Spleen (tissue), 11 donors: ENCODE results near the gene GALNT11. TPM values are rescaled to one million over a fixed set of nuclear protein-coding genes. Genes with fewer than 3 reads are reported as not detected.
A peak's percentile ranks its signal among the peaks of the same experiment; 100 is the strongest.

Experiments used
- DNase-seq: peaks from one replicate; pipeline ENCODE4 v3.0.0-alpha.2; 2020
- H3K27ac ChIP-seq, 8 donors: fragments of 200-600 bp; sonication (generic) in 7 of 8; 1 replicate in 4 of 8; 2 replicates in 4 of 8; pipeline versions ENCODE4 v1.5.0 to v1.8.0; 2016 to 2021; ENCODE audit warnings: inconsistent platforms in 4 of 8, mild to moderate bottlenecking in 4 of 8, moderate library complexity in 1 of 8
- H3K27me3 ChIP-seq, 7 donors: fragments of 200-600 bp; sonication (generic) in 6 of 7; replicated peaks in 1 of 7; 1 replicate in 4 of 7; 2 replicates in 3 of 7; pipeline versions ENCODE4 v1.5.0 to v1.8.0; 2016 to 2021; ENCODE audit warnings: inconsistent platforms in 3 of 7, mild to moderate bottlenecking in 1 of 7
- H3K36me3 ChIP-seq, 6 donors: fragments of 200-600 bp; sonication (generic) in 5 of 6; 1 replicate in 4 of 6; 2 replicates in 2 of 6; pipeline versions ENCODE4 v1.5.0 to v1.8.0; 2016 to 2021; ENCODE audit warnings: inconsistent platforms in 2 of 6
- H3K4me1 ChIP-seq, 6 donors: fragments of 200-600 bp; sonication (generic) in 5 of 6; 1 replicate in 3 of 6; 2 replicates in 3 of 6; pipeline versions ENCODE4 v1.5.0 to v1.8.0; 2016 to 2021; ENCODE audit warnings: inconsistent platforms in 3 of 6
- H3K4me3 ChIP-seq, 8 donors: fragments of 200-600 bp; sonication (generic) in 7 of 8; 1 replicate in 4 of 8; 2 replicates in 4 of 8; pipeline versions ENCODE4 v1.5.0 to v1.8.0; 2016 to 2021; ENCODE audit warnings: inconsistent platforms in 4 of 8, mild to moderate bottlenecking in 4 of 8, moderate library complexity in 2 of 8
- H3K9me3 ChIP-seq, 8 donors: fragments of 200-600 bp; sonication (generic) in 7 of 8; 1 replicate in 4 of 8; 2 replicates in 4 of 8; pipeline versions ENCODE4 v1.5.0 to v1.8.0; 2016 to 2021; ENCODE audit warnings: inconsistent platforms in 4 of 8
- POLR2A ChIP-seq, 3 donors: fragments of 450-650 bp; IDR thresholded peaks; one replicate each; pipeline ENCODE4 v1.5.1; 2017; ENCODE audit warnings: antibody characterized with exemption in 3 of 3, mild to moderate bottlenecking in 1 of 3
- POLR2AphosphoS5 ChIP-seq, 3 donors: sonication (generic); formaldehyde crosslinking; IDR thresholded peaks; one replicate each; pipeline ENCODE4 v1.5.1; 2017; ENCODE audit warnings: antibody characterized with exemption in 3 of 3
- WGBS, 5 donors: extraction: QIAGEN DNeasy Blood & Tissue Kit in 3 of 5; methylation state at CpG; one replicate each; pipeline versions ENCODE4 v1.1.5 to v1.1.7; 2013 to 2018; 5-methylcytosine and 5-hydroxymethylcytosine counted together
- intact Hi-C: fragments of 100-400 bp; cut with DNase I; formaldehyde crosslinking; loops from one replicate; pipeline ENCODE4 v1.15.0; 2023; ENCODE audit warnings: low total_unique reads
- polyA plus RNA-seq, 3 donors: library from polyadenylated mRNA; stranded (reverse); fragments of 200-250 nt; gene quantifications; one replicate each; pipeline ENCODE4 v1.2.1, GENCODE V29; 2013
- total RNA-seq, 7 donors: library from RNA; depleted of rRNA in 3 of 7; stranded (reverse); fragments of >200 nt in 3 of 7; fragmentation: NEBNext Ultra II Directional in 4 of 7; extraction: Animal tissue kit (Norgen Biotek cat#: 25700) in 4 of 7; gene quantifications; one replicate each; pipeline versions ENCODE4 v1.1.0 to v1.2.1, GENCODE V29; 2016 to 2021
- TF ChIP-seq, protein P1 (sequence below), 11 experiments: fragments of 200-600 bp in 7 of 11; fragments of 450-650 bp in 4 of 11; sonication (generic) in 4 of 11; IDR thresholded peaks in 8 of 11; conservative IDR thresholded peaks in 3 of 11; 1 replicate in 7 of 11; 2 replicates in 4 of 11; pipeline versions ENCODE4 v1.4.0 to v1.8.0; 2016 to 2021; ENCODE audit warnings: antibody characterized with exemption in 11 of 11, inconsistent platforms in 4 of 11, mild to moderate bottlenecking in 1 of 11
- donor health status: healthy with polysubstance abuse.
- donor health status: DM: no; HTN: no; CAD: no; lungs with moderate emphysema.
- donor health status: DM: no; HTN: no; CAD: no.
- donor health status: Bipolar disorder and iron deficiency.
- donor health status: healthy.
- donor health status: DM: no; HTN: no; CAD: no.
- donor health status: DM: yes; HTN: yes; CAD: no.

Gene GALNT11
- total and polyA plus RNA-seq, 10 donors = 9.7 to 46.0 (median 29.0) TPM

DNA sequence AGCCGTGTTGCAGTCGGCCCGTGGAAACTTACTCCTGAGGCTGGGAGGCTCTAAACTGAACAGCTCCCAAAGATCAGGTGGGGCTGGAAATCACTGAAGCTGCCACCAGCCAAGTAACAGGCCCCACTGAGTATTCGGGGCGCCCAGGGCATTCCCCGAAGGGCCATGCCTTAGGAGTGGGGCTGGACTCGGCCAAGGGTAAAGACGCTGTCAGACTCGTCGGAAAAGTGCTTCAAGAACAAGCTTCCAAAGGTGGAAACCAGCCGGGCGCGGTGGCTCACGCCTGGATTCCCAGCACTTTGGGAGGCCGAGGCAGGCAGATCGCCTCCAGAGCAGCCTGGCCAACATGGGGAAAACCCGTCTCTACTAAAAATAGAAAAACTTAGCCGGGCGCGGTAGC, 102.8 kb downstream of the GALNT11 start:
- peaks cover 0 to 100% (median 69%) of the 10 kb centered on the region in 6 donors for H3K36me3 ChIP-seq
- 96 to 99% (median 97%) methylated on average over 20 of the region's 20 CpGs for WGBS, 5 donors
- intact Hi-C loops = no loop called here
- peaks cover 0 to 22% (median 14%) of the 10 kb centered on the region in 8 donors for H3K9me3 ChIP-seq
- no peak for TF ChIP-seq POLR2AphosphoS5 (IDR thresholded peaks at IDR 0.05)
- TF ChIP-seq, protein P1, sequence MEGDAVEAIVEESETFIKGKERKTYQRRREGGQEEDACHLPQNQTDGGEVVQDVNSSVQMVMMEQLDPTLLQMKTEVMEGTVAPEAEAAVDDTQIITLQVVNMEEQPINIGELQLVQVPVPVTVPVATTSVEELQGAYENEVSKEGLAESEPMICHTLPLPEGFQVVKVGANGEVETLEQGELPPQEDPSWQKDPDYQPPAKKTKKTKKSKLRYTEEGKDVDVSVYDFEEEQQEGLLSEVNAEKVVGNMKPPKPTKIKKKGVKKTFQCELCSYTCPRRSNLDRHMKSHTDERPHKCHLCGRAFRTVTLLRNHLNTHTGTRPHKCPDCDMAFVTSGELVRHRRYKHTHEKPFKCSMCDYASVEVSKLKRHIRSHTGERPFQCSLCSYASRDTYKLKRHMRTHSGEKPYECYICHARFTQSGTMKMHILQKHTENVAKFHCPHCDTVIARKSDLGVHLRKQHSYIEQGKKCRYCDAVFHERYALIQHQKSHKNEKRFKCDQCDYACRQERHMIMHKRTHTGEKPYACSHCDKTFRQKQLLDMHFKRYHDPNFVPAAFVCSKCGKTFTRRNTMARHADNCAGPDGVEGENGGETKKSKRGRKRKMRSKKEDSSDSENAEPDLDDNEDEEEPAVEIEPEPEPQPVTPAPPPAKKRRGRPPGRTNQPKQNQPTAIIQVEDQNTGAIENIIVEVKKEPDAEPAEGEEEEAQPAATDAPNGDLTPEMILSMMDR (IDR thresholded peaks at IDR 0.05 in 8 of 11, conservative IDR thresholded peaks at IDR 0.05 in 3 of 11) = no peak
- no peak for TF ChIP-seq POLR2A (IDR thresholded peaks at IDR 0.05)
- no peaks in the 10 kb centered on the region for H3K27me3 ChIP-seq
- no peak overlapping the region for H3K27ac ChIP-seq
- no peak for DNase-seq
- no peaks in the 10 kb centered on the region for H3K4me1 ChIP-seq
- no peak overlapping the region for H3K4me3 ChIP-seq

DNA sequence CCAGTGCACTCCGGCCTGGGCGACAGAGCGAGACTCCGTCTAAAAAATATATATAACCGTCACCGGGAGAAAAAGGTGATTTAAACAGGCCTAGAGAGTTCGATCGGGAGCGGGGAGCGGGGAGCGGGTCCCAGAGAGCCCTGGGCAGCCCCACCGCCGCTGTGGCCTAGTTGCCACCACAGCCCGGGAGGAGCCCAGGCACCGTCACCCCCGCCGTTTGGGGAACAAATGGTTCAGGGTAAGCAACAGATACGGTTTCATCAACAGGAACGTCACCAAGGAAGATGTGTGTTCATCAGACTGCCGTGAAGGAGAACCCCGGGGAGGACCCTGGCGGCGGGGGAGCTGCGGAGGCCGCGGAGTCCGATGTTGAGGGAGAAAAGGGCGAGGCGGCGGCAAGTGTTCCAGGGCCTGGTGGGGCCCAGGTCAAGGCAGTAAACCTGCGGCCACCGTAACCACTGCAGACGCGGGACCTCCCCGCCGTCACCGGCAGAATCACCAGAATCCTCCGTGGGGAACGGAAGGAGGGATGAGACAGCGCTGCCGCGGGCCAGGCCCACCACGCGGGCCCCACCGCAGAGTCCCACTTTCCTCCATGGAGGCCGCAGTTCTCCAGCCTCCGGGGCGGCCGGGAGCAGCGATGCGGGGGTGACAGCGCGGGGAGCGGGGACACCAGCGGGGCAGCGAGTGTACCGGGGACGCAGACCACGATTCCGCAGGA, 103.4 kb downstream of the GALNT11 start:
- Histone ChIP-seq H3K9me3 (peaks cover 0 to 21% (median 13%) of the 10 kb centered on the region in 8 donors), H3K4me1 (no peaks in the 10 kb centered on the region), H3K27ac (no peak overlapping the region), H3K36me3 (peaks cover 0 to 100% (median 68%) of the 10 kb centered on the region in 6 donors), H3K27me3 (no peaks in the 10 kb centered on the region), H3K4me3 (no peak overlapping the region)
- intact Hi-C loops = no loop called here
- 96 to 98% (median 97%) methylated on average over 56 to 60 of the region's 60 CpGs for WGBS, 5 donors
- no peak for DNase-seq
- peak in 1 of 3 donors; percentile 24 for TF ChIP-seq POLR2AphosphoS5 (IDR thresholded peaks at IDR 0.05)
- TF ChIP-seq POLR2A (IDR thresholded peaks at IDR 0.05) = no peak

DNA sequence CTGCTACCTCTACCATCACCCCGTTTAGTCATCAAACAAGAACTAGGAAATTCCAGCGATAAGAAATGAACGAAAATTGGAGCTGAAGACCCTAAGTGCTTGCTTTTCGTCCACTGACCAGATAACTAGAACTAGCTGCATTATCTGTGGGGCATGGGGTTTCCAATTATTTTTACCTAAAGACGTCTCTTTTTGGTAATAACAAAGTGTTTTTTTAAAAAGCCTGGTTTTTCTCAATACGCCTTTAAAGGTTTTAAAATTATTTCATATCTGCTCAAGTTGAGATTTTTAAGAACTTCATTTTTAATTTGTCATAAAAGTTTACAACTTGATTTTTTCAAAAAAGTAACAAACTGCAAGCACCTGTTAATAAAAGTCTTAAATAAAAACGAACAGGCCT, 104.2 kb downstream of the GALNT11 start:
- DNase-seq = no peak
- no peak overlapping the region for H3K4me3 ChIP-seq
- H3K27me3 ChIP-seq = no peaks in the 10 kb centered on the region
- 95 to 99% (median 97%) methylated on average over 7 of the region's 7 CpGs for WGBS, 5 donors
- peaks cover 0 to 13% (median 6%) of the 10 kb centered on the region in 8 donors for H3K9me3 ChIP-seq
- intact Hi-C loops = no loop called here
- H3K27ac ChIP-seq = no peak overlapping the region
- H3K4me1 ChIP-seq = no peaks in the 10 kb centered on the region
- TF ChIP-seq POLR2A (IDR thresholded peaks at IDR 0.05) = no peak
- no peak for TF ChIP-seq POLR2AphosphoS5 (IDR thresholded peaks at IDR 0.05)
- TF ChIP-seq, protein P1 (IDR thresholded peaks at IDR 0.05 in 8 of 11, conservative IDR thresholded peaks at IDR 0.05 in 3 of 11) = no peak
- H3K36me3 ChIP-seq = peaks cover 0 to 99% (median 63%) of the 10 kb centered on the region in 6 donors

DNA sequence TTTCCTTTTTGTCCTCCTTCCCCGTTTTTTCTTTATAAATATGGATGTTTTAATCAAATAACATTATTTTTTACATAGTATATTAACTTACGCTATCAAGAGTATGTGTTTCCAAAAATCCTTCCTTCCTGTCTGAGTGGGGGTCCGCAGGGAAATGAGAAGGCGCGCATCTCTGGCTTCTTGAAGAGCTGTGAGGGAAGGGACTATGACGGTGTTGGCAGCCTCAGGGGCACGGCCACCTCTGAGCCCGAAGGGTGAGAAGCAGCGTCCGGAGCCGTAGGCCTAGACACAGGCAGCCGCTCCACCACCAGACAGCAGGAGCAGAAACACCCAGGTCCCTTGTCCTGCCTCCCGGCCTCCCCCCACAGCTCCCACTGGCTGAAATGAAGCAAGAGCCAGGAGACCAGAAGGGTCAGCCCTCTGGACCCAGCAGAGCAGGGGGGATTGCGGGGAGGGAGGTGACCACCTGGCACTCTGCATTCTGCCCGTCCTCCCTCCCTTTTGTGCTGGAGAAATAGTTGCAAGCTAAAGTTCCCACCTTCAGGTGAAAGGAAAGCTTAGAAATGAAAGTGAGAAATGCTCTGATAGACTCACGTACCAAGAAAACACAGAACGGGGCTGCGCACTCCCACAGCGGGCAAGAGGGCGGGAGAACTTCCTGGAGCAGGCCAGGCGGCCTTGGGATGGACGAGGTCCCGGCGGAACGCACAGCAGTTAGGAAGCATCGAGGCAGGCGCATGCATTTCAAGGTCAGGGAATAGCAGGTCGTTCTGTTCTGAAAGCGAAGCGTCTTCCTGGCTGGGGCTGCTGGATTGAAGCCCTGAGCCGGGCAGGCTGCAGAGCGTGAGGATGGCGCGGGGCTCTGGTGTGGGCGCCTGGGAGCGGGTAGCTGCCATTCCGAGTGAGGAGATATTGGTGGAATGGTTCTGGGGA, 105.5 kb downstream of the GALNT11 start:
- 87 to 92% (median 90%) methylated on average over 32 to 37 of the region's 37 CpGs for WGBS, 5 donors
- H3K4me1 ChIP-seq = no peaks in the 10 kb centered on the region
- no peaks in the 10 kb centered on the region for H3K27me3 ChIP-seq
- peaks cover 0 to 98% (median 57%) of the 10 kb centered on the region in 6 donors for H3K36me3 ChIP-seq
- H3K27ac ChIP-seq = no peak overlapping the region
- no peak for TF ChIP-seq POLR2A (IDR thresholded peaks at IDR 0.05)
- TF ChIP-seq POLR2AphosphoS5 (IDR thresholded peaks at IDR 0.05) = peak in 2 of 3 donors; percentile 46 to 67
- peaks cover 0 to 8% (median 0%) of the 10 kb centered on the region in 8 donors for H3K9me3 ChIP-seq
- DNase-seq = no peak
- intact Hi-C loops = no loop called here
- H3K4me3 ChIP-seq = peak overlapping the region in 1 of 8 donors; percentile 13
